ENCODE data around the gene LRRC55.

The LRRC55 gene

DNA sequence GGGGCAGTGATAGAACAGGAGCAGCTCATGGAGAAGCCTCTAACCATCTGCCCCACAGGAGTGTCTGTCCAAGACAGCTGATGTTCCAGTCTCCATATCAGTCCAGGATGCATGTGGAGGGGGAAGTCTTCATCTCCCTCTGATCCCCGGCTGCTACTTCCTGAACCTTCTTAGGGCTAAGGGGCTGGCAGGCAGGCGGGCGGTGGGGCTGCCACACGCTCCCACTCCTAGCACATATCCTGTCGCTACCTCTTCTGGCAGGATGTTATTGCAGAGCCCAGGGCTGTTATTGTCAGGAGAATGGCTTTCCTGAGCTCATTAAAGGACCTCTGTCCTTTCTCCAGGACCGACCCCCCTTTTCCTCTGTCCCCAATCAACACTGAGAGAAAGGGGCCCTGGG lies 25.4 kb downstream of the LRRC55 start:
- DNase-seq (ENCODE audit: insufficient read length) = no peak
- TF ChIP-seq TAF1 (IDR thresholded peaks at IDR 0.05; ENCODE audit: borderline replicate concordance, low read depth, low read length) (no peak), POLR2A (IDR thresholded peaks at IDR 0.05; ENCODE audit: low read depth, low read length) (no peak), POLR2AphosphoS5 (IDR thresholded peaks at IDR 0.05; ENCODE audit: low read depth, low read length) (no peak)

GRCh38 chr11:57210781-57211180 lies 29.0 kb downstream of the LRRC55 start:
- DNase-seq (ENCODE audit: insufficient read length) = no peak
- FAIRE-seq = no peak
- no peak for TF ChIP-seq POLR2AphosphoS5 (IDR thresholded peaks at IDR 0.05; ENCODE audit: low read depth, low read length)
- TF ChIP-seq TAF1 (IDR thresholded peaks at IDR 0.05; ENCODE audit: borderline replicate concordance, low read depth, low read length) = no peak
- no peak for TF ChIP-seq POLR2A (IDR thresholded peaks at IDR 0.05; ENCODE audit: low read depth, low read length)

More for the DNA sequence above, 25.4 kb downstream of the LRRC55 start:
- FAIRE-seq = no peak

- TF ChIP-seq POLR2A (IDR thresholded peaks at IDR 0.05; ENCODE audit: low read depth, low read length) (no peak), TAF1 (IDR thresholded peaks at IDR 0.05; ENCODE audit: borderline replicate concordance, low read depth, low read length) (no peak), POLR2AphosphoS5 (IDR thresholded peaks at IDR 0.05; ENCODE audit: low read depth, low read length) (no peak)
- FAIRE-seq = no peak
- no peak for DNase-seq (ENCODE audit: insufficient read length)
Observed at GRCh38 chr11:57213342-57214097, 31.8 kb downstream of the LRRC55 start.

GRCh38 chr11:57214098-57214417 lies 32.3 kb downstream of the LRRC55 start:
- DNase-seq (ENCODE audit: insufficient read length) (no peak), FAIRE-seq (no peak)
- TF ChIP-seq POLR2A (IDR thresholded peaks at IDR 0.05; ENCODE audit: low read depth, low read length) = no peak
- TF ChIP-seq TAF1 (IDR thresholded peaks at IDR 0.05; ENCODE audit: borderline replicate concordance, low read depth, low read length) = no peak
- no peak for TF ChIP-seq POLR2AphosphoS5 (IDR thresholded peaks at IDR 0.05; ENCODE audit: low read depth, low read length)

DNA sequence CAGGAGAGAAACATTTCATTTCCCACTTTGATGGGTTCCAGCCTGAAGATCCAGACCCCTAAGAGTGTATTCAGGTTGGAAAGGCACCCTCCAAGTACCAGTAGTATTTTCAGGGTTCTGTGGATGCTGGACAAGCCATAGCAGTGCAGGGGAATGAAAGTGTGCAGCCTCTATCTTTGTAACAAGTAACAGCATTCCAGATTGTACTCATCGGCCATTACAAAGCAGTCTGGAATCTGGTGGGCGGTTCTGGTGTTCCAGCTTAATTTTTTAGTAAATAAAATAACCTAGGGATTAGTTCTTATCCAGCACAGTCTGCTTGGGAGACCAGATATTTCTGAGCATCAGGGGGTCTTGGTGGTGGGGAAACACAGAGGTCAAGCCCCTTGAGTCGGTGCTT lies 32.7 kb downstream of the LRRC55 start:
- DNase-seq (ENCODE audit: insufficient read length) = no peak
- no peak for TF ChIP-seq TAF1 (IDR thresholded peaks at IDR 0.05; ENCODE audit: borderline replicate concordance, low read depth, low read length)
- TF ChIP-seq POLR2A (IDR thresholded peaks at IDR 0.05; ENCODE audit: low read depth, low read length) = no peak
- no peak for TF ChIP-seq POLR2AphosphoS5 (IDR thresholded peaks at IDR 0.05; ENCODE audit: low read depth, low read length)
- no peak for FAIRE-seq

GRCh38 chr11:57216463-57216862 lies 34.7 kb downstream of the LRRC55 start:
- DNase-seq (ENCODE audit: insufficient read length) = no peak
- no peak for TF ChIP-seq TAF1 (IDR thresholded peaks at IDR 0.05; ENCODE audit: borderline replicate concordance, low read depth, low read length)
- TF ChIP-seq POLR2A (IDR thresholded peaks at IDR 0.05; ENCODE audit: low read depth, low read length) = no peak
- TF ChIP-seq POLR2AphosphoS5 (IDR thresholded peaks at IDR 0.05; ENCODE audit: low read depth, low read length) = no peak
- FAIRE-seq = no peak

DNA sequence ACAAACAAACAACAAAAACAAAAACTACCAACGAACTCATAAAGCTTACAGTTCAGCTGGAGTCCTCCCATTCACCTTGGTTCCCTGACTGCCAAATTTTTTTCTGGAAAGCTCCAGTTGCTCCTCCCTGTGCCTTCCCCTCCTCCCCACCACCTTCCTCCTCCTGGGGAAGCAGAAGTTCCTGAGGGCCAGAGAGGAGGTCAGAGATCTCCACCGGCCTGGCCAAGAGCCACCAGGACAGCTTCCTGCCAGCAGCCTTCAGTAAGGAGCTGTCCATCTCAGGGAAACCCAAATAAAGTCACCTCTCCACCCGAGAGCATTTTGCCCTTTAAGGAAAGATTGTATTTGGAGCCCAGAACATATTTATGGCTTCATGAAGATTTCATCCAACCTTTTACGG lies 35.3 kb downstream of the LRRC55 start:
- TF ChIP-seq TAF1 (IDR thresholded peaks at IDR 0.05; ENCODE audit: borderline replicate concordance, low read depth, low read length) (no peak), POLR2A (IDR thresholded peaks at IDR 0.05; ENCODE audit: low read depth, low read length) (no peak), POLR2AphosphoS5 (IDR thresholded peaks at IDR 0.05; ENCODE audit: low read depth, low read length) (no peak)
- DNase-seq (ENCODE audit: insufficient read length) (no peak), FAIRE-seq (no peak)

DNA sequence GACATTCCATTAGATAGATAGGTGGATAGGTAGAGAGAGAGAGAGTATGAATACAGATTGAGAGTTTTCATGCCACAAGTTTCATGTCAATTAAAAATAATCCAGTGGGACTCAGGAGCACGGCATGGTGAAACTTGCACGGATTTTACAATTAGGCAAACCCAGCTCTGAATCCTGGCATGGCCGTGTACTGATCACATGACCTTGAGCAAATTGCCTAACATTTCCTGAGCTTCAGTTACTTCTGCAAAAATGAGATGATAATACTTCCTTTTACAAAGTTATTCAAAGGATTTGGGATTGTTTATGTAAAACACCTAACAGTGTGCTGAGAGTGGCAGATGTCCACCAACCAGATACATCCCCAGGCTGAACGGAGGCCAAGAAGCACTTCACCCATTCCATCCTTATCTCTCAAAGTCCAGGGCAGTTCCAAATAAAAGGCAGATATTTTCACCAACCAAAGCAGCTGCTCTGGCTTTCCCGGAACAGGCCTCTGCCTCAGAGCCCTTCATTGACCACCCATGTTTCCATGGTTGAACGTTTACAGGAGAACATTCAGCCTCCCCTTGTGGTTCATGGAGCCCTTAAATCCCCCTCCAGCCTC lies 37.4 kb downstream of the LRRC55 start:
- FAIRE-seq = no peak
- DNase-seq (ENCODE audit: insufficient read length) = no peak
- TF ChIP-seq POLR2AphosphoS5 (IDR thresholded peaks at IDR 0.05; ENCODE audit: low read depth, low read length) = no peak
- no peak for TF ChIP-seq POLR2A (IDR thresholded peaks at IDR 0.05; ENCODE audit: low read depth, low read length)
- TF ChIP-seq TAF1 (IDR thresholded peaks at IDR 0.05; ENCODE audit: borderline replicate concordance, low read depth, low read length) = no peak

GRCh38 chr11:57222239-57222638 lies 40.5 kb downstream of the LRRC55 start:
- no peak for DNase-seq (ENCODE audit: insufficient read length)
- no peak for TF ChIP-seq TAF1 (IDR thresholded peaks at IDR 0.05; ENCODE audit: borderline replicate concordance, low read depth, low read length)
- TF ChIP-seq POLR2A (IDR thresholded peaks at IDR 0.05; ENCODE audit: low read depth, low read length) = no peak
- TF ChIP-seq POLR2AphosphoS5 (IDR thresholded peaks at IDR 0.05; ENCODE audit: low read depth, low read length) = no peak
- no peak for FAIRE-seq

GRCh38 chr11:57223601-57224000 lies 41.8 kb downstream of the LRRC55 start:
- no peak for DNase-seq (ENCODE audit: insufficient read length)
- FAIRE-seq = no peak
- no peak for TF ChIP-seq TAF1 (IDR thresholded peaks at IDR 0.05; ENCODE audit: borderline replicate concordance, low read depth, low read length)
- TF ChIP-seq POLR2AphosphoS5 (IDR thresholded peaks at IDR 0.05; ENCODE audit: low read depth, low read length) = no peak
- no peak for TF ChIP-seq POLR2A (IDR thresholded peaks at IDR 0.05; ENCODE audit: low read depth, low read length)

DNA sequence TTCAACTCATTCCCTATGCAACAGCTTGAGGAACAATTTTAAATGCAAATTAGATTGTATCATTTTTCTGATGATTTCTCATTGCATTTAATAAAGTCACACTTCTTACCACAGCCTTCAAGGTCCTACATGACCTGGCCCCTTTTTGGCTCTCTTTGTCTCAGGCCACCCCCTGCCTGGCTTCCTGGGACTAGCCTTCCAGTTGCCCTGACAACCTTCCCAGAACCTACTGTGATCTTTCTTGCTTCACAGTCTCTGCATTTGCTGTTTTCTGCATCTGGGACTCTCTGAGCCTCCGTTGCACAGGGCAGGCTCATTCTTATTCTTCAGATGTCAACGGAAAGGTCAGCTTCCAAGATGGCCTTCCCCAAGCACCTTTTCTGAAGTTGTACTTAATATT lies 42.4 kb downstream of the LRRC55 start:
- no peak for TF ChIP-seq TAF1 (IDR thresholded peaks at IDR 0.05; ENCODE audit: borderline replicate concordance, low read depth, low read length)
- no peak for TF ChIP-seq POLR2AphosphoS5 (IDR thresholded peaks at IDR 0.05; ENCODE audit: low read depth, low read length)
- TF ChIP-seq POLR2A (IDR thresholded peaks at IDR 0.05; ENCODE audit: low read depth, low read length) = no peak
- no peak for DNase-seq (ENCODE audit: insufficient read length)
- FAIRE-seq = no peak

GRCh38 chr11:57224537-57224936 lies 42.8 kb downstream of the LRRC55 start:
- no peak for TF ChIP-seq POLR2AphosphoS5 (IDR thresholded peaks at IDR 0.05; ENCODE audit: low read depth, low read length)
- TF ChIP-seq POLR2A (IDR thresholded peaks at IDR 0.05; ENCODE audit: low read depth, low read length) = no peak
- no peak for FAIRE-seq
- no peak for DNase-seq (ENCODE audit: insufficient read length)

All from GM12892 (cell line).